ENCODE data around the gene CLIC5. TPM values are rescaled to one million over a fixed set of nuclear protein-coding genes. Genes with fewer than 3 reads are reported as not detected.

The CLIC5 gene
- polyA plus RNA-seq, 3 donors: not detected

- no peak for DNase-seq
- Histone ChIP-seq H3K27ac (ENCODE audit: low read depth in 1 of 2, low read length in 2 of 2) (no peak overlapping the region), H3K4me2 (replicated peaks; ENCODE audit: extremely low read depth, low read length, poor library complexity, severe bottlenecking) (no peak overlapping the region), H3K9ac (ENCODE audit: insufficient read depth, low read length, poor library complexity, severe bottlenecking) (no peak overlapping the region), H2AFZ (ENCODE audit: insufficient read depth, low read depth, low read length, poor library complexity, severe bottlenecking) (no peak overlapping the region), H3K79me2 (ENCODE audit: insufficient read depth, low read length) (no peaks in the 10 kb centered on the region), H3K4me1 (ENCODE audit: control insufficient read depth in 1 of 2, insufficient read depth in 2 of 2, low read length in 2 of 2) (no peaks in the 10 kb centered on the region), H3K4me3 (replicated peaks in 1 of 3; ENCODE audit: low read depth in 2 of 3, low read length in 3 of 3) (no peak overlapping the region), H4K20me1 (ENCODE audit: insufficient read depth, low read length) (no peaks in the 10 kb centered on the region), H3K27me3 (ENCODE audit: control insufficient read depth in 2 of 2, insufficient read depth in 2 of 2, low read length in 2 of 2) (no peaks in the 10 kb centered on the region), H3K36me3 (replicated peaks in 1 of 2; ENCODE audit: control insufficient read depth in 1 of 2, insufficient read depth in 2 of 2, low read length in 2 of 2) (no peaks in the 10 kb centered on the region), H3K9me3 (replicated peaks in 1 of 2; ENCODE audit: control insufficient read depth in 1 of 2, insufficient read depth in 1 of 2, low read length in 2 of 2) (no peaks in the 10 kb centered on the region)
- H3K9me3 Mint-ChIP-seq: peaks cover 0 to 3% (median 0%) of the 10 kb centered on the region in 7 donors
- no peak overlapping the region for H3K4me3 Mint-ChIP-seq
- no peaks in the 10 kb centered on the region for H3K36me3 Mint-ChIP-seq
- intact Hi-C loops (cut with micrococcal nuclease): no loop called here
- H3K27ac Mint-ChIP-seq: no peak overlapping the region
- WGBS (ENCODE audit: insufficient coverage): 93% methylated on average over 5 of the region's 7 CpGs
- no peak for TF ChIP-seq CTCF (IDR thresholded peaks at IDR 0.05)
- no peaks in the 10 kb centered on the region for H3K4me1 Mint-ChIP-seq
- H3K27me3 Mint-ChIP-seq (ENCODE audit: low read depth in 3 of 3): peaks cover 0 to 2% (median 1%) of the 10 kb centered on the region in 3 donors
Observed at GRCh38 chr6:45872827-45873365, 142.8 kb downstream of the CLIC5 start.

GRCh38 chr6:45870531-45870930 is 145.1 kb downstream of the CLIC5 start:
- Histone ChIP-seq H2AFZ (ENCODE audit: insufficient read depth, low read depth, low read length, poor library complexity, severe bottlenecking) (no peak overlapping the region), H3K4me2 (replicated peaks; ENCODE audit: extremely low read depth, low read length, poor library complexity, severe bottlenecking) (no peak overlapping the region), H3K4me3 (replicated peaks in 1 of 3; ENCODE audit: low read depth in 2 of 3, low read length in 3 of 3) (no peak overlapping the region), H3K27me3 (ENCODE audit: control insufficient read depth in 2 of 2, insufficient read depth in 2 of 2, low read length in 2 of 2) (no peaks in the 10 kb centered on the region), H3K79me2 (ENCODE audit: insufficient read depth, low read length) (no peaks in the 10 kb centered on the region), H4K20me1 (ENCODE audit: insufficient read depth, low read length) (no peaks in the 10 kb centered on the region), H3K27ac (ENCODE audit: low read depth in 1 of 2, low read length in 2 of 2) (no peak overlapping the region), H3K9ac (ENCODE audit: insufficient read depth, low read length, poor library complexity, severe bottlenecking) (no peak overlapping the region), H3K4me1 (ENCODE audit: control insufficient read depth in 1 of 2, insufficient read depth in 2 of 2, low read length in 2 of 2) (no peaks in the 10 kb centered on the region), H3K36me3 (replicated peaks in 1 of 2; ENCODE audit: control insufficient read depth in 1 of 2, insufficient read depth in 2 of 2, low read length in 2 of 2) (no peaks in the 10 kb centered on the region), H3K9me3 (replicated peaks in 1 of 2; ENCODE audit: control insufficient read depth in 1 of 2, insufficient read depth in 1 of 2, low read length in 2 of 2) (no peaks in the 10 kb centered on the region)
- Mint-ChIP-seq H3K27me3 (ENCODE audit: low read depth in 3 of 3) (peaks cover 0 to 4% (median 1%) of the 10 kb centered on the region in 3 donors), H3K9me3 (peaks cover 0 to 3% (median 0%) of the 10 kb centered on the region in 7 donors), H3K36me3 (no peaks in the 10 kb centered on the region), H3K27ac (no peak overlapping the region), H3K4me1 (no peaks in the 10 kb centered on the region), H3K4me3 (no peak overlapping the region)
- no peak for DNase-seq
- TF ChIP-seq CTCF (IDR thresholded peaks at IDR 0.05): no peak
- 88% methylated on average over 2 of the region's 4 CpGs for WGBS (ENCODE audit: insufficient coverage)
- intact Hi-C loops (cut with micrococcal nuclease): no loop called here

All from CD14-positive monocyte (primary cell).